Progenitor cell of endocrine pancreas (in vitro differentiated cells): ENCODE data around the gene GRID2. TPM values are rescaled to one million over a fixed set of nuclear protein-coding genes. Genes with fewer than 3 reads are reported as not detected.
A peak's percentile ranks its signal among the peaks of the same experiment; 100 is the strongest.

Experiments
- DNase-seq: peaks from one replicate; pipeline ENCODE4 v3.0.0; 2021; ENCODE audit warnings: low spot score; ENCODE audit not compliant: unreplicated experiment
- H3K27ac Mint-ChIP-seq: 2 replicates; pipeline ENCODE4 v1.8.0; 2021; ENCODE audit warnings: mild to moderate bottlenecking, moderate library complexity, mixed read lengths
- H3K27me3 Mint-ChIP-seq: 2 replicates; pipeline ENCODE4 v1.8.0; 2021; ENCODE audit warnings: mixed read lengths
- H3K36me3 Mint-ChIP-seq: 2 replicates; pipeline ENCODE4 v1.8.0; 2022; ENCODE audit warnings: mixed read lengths; ENCODE audit not compliant: insufficient read depth
- H3K4me1 Mint-ChIP-seq: 2 replicates; pipeline ENCODE4 v1.8.0; 2021; ENCODE audit warnings: low read depth, mixed read lengths
- H3K4me3 Mint-ChIP-seq: 2 replicates; pipeline ENCODE4 v1.8.0; 2021; ENCODE audit warnings: low read depth, mild to moderate bottlenecking, moderate library complexity, mixed read lengths
- H3K9me3 Mint-ChIP-seq: 2 replicates; pipeline ENCODE4 v1.8.0; 2021; ENCODE audit warnings: low read depth, mixed read lengths
- CTCF ChIP-seq: fragments of 200-600 bp; sonication (generic); IDR thresholded peaks from one replicate; pipeline ENCODE4 v1.5.0; 2021; ENCODE audit warnings: antibody characterized with exemption, mild to moderate bottlenecking; ENCODE audit not compliant: unreplicated experiment
- total RNA-seq: library from RNA; stranded (reverse); gene quantifications from 2 replicates; pipeline ENCODE4 v1.2.1, GENCODE V29; 2021

GRID2 gene
- total RNA-seq, 1 donor from 2014 or later = 0.69 TPM

GRCh38 chr4:93187892-93188291 lies 884.1 kb downstream of the GRID2 start:
- H3K4me3 Mint-ChIP-seq = no peak overlapping the region
- no peaks in the 10 kb centered on the region for H3K36me3 Mint-ChIP-seq
- TF ChIP-seq CTCF = no peak
- no peaks in the 10 kb centered on the region for H3K9me3 Mint-ChIP-seq
- H3K27me3 Mint-ChIP-seq = no peaks in the 10 kb centered on the region
- H3K4me1 Mint-ChIP-seq = no peaks in the 10 kb centered on the region
- no peak for DNase-seq
- no peak overlapping the region for H3K27ac Mint-ChIP-seq

GRCh38 chr4:93199492-93199891 lies 895.7 kb downstream of the GRID2 start:
- no peak for DNase-seq
- Mint-ChIP-seq H3K36me3 (no peaks in the 10 kb centered on the region), H3K27me3 (no peaks in the 10 kb centered on the region), H3K27ac (no peak overlapping the region), H3K4me1 (no peaks in the 10 kb centered on the region), H3K4me3 (no peak overlapping the region), H3K9me3 (no peaks in the 10 kb centered on the region)
- peak; percentile 57 for TF ChIP-seq CTCF

GRCh38 chr4:93201471-93202096 lies 897.8 kb downstream of the GRID2 start:
- no peak overlapping the region for H3K4me3 Mint-ChIP-seq
- no peaks in the 10 kb centered on the region for H3K4me1 Mint-ChIP-seq
- no peak overlapping the region for H3K27ac Mint-ChIP-seq
- DNase-seq = no peak
- no peak for TF ChIP-seq CTCF
- no peaks in the 10 kb centered on the region for H3K9me3 Mint-ChIP-seq
- H3K27me3 Mint-ChIP-seq = no peaks in the 10 kb centered on the region
- H3K36me3 Mint-ChIP-seq = no peaks in the 10 kb centered on the region

- H3K4me3 Mint-ChIP-seq = no peak overlapping the region
- no peak overlapping the region for H3K27ac Mint-ChIP-seq
- H3K36me3 Mint-ChIP-seq = no peaks in the 10 kb centered on the region
- H3K9me3 Mint-ChIP-seq = no peaks in the 10 kb centered on the region
- DNase-seq = no peak
- no peak for TF ChIP-seq CTCF
- peaks cover 2% of the 10 kb centered on the region for H3K4me1 Mint-ChIP-seq
- no peaks in the 10 kb centered on the region for H3K27me3 Mint-ChIP-seq
Measured at GRCh38 chr4:93203708-93204107, 899.9 kb downstream of the GRID2 start.

GRCh38 chr4:93212250-93212649 lies 908.5 kb downstream of the GRID2 start:
- Mint-ChIP-seq H3K36me3 (no peaks in the 10 kb centered on the region), H3K4me3 (no peak overlapping the region), H3K4me1 (peaks cover under 1% of the 10 kb centered on the region), H3K9me3 (no peaks in the 10 kb centered on the region), H3K27ac (no peak overlapping the region), H3K27me3 (no peaks in the 10 kb centered on the region)
- TF ChIP-seq CTCF = no peak
- no peak for DNase-seq
